ENCODE results near the gene HEXD.
"Not testable (repeated sequence)": the region's sequence is repeated elsewhere in the genome, so short reads cannot be mapped to it uniquely, and the experiment has no call there.

Gene HEXD

GRCh38 chr17:82457929-82458178, 39.7 kb downstream of the HEXD start:
- peaks cover 12% of the 10 kb centered on the region for H3K4me1 ChIP-seq (ENCODE audit: control insufficient read depth, insufficient read depth, low read depth, low read length)
- peaks cover 24 to 26% of the 10 kb centered on the region in 2 experiments for H3K36me3 ChIP-seq (ENCODE audit: control insufficient read depth in 1 of 2, insufficient read depth in 2 of 2, low read depth in 1 of 2, low read length in 2 of 2)
- H3K14ac ChIP-seq (ENCODE audit: low read length in 2 of 2), result no peak overlapping the region
- no peak overlapping the region for H2BK12ac ChIP-seq (ENCODE audit: low read length in 2 of 2)
- peaks cover 17% of the 10 kb centered on the region for H3K79me1 ChIP-seq (replicated peaks; ENCODE audit: low read length, poor library complexity, severe bottlenecking)
- no peak overlapping the region for H2BK15ac ChIP-seq (ENCODE audit: low read depth, poor library complexity, severe bottlenecking)
- no peak overlapping the region for H2AFZ ChIP-seq (ENCODE audit: low read depth, low read length)
- H3K4me3 ChIP-seq (ENCODE audit: insufficient read depth in 1 of 2, low read depth in 1 of 2, low read length in 2 of 2), result peak overlapping the region; percentile 81 to 95
- H3K4ac ChIP-seq (ENCODE audit: low read depth in 1 of 2, low read length in 2 of 2), result no peak overlapping the region
- no peaks in the 10 kb centered on the region for H3K27me3 ChIP-seq (ENCODE audit: control insufficient read depth in 1 of 2, insufficient read depth in 1 of 2, low read length in 2 of 2)
- H3K9me3 ChIP-seq (ENCODE audit: control insufficient read depth, low read length), result no peaks in the 10 kb centered on the region
- H2BK120ac ChIP-seq (ENCODE audit: low read depth, low read length), result no peak overlapping the region
- no peak for DNase-seq
- H3K23ac ChIP-seq (ENCODE audit: low read length in 2 of 2), result no peak overlapping the region
- peak overlapping the region; percentile 96 for H3K9ac ChIP-seq (ENCODE audit: low read length)
- no peak overlapping the region for H4K91ac ChIP-seq (ENCODE audit: low read length)
- H3K18ac ChIP-seq (ENCODE audit: low read depth in 1 of 2, low read length in 2 of 2), result no peak overlapping the region
- H4K8ac ChIP-seq (ENCODE audit: low read length), result peak overlapping the region; percentile 97
- 8% methylated on average over 8 of the region's 8 CpGs for WGBS
- H2BK5ac ChIP-seq (ENCODE audit: low read depth, low read length, poor library complexity, severe bottlenecking), result peak overlapping the region; percentile 99
- peak overlapping the region; percentile 64 for H3K4me2 ChIP-seq (ENCODE audit: low read length, poor library complexity, severe bottlenecking)
- no peak overlapping the region for H2AK5ac ChIP-seq (ENCODE audit: low read length, severe bottlenecking)
- H3K27ac ChIP-seq (ENCODE audit: low read length, poor library complexity, severe bottlenecking), result peak overlapping the region; percentile 26

- H2AFZ ChIP-seq (ENCODE audit: low read depth, low read length), result peak within 1 kb of the TSS; percentile 30
- peak within 1 kb of the TSS; percentile 96 for H3K9ac ChIP-seq (ENCODE audit: low read length)
- H3K4me2 ChIP-seq (ENCODE audit: low read length, poor library complexity, severe bottlenecking), result peak within 1 kb of the TSS; percentile 77
- under 1% methylated on average over 82 of the region's 85 CpGs for WGBS
- peak within 1 kb of the TSS; percentile 95 to 99 for H3K4ac ChIP-seq (ENCODE audit: low read depth in 1 of 2, low read length in 2 of 2)
- peak within 1 kb of the TSS; percentile 93 to 98 for H3K18ac ChIP-seq (ENCODE audit: low read depth in 1 of 2, low read length in 2 of 2)
- H3K27me3 ChIP-seq (ENCODE audit: control insufficient read depth in 1 of 2, insufficient read depth in 1 of 2, low read length in 2 of 2), result no peaks in the 10 kb centered on the region
- H4K8ac ChIP-seq (ENCODE audit: low read length), result peak within 1 kb of the TSS; percentile 97
- H3K23ac ChIP-seq (ENCODE audit: low read length in 2 of 2), result peak within 1 kb of the TSS in 1 of 2 experiments; percentile 78
- peaks cover 28 to 31% of the 10 kb centered on the region in 2 experiments for H3K36me3 ChIP-seq (ENCODE audit: control insufficient read depth in 1 of 2, insufficient read depth in 2 of 2, low read depth in 1 of 2, low read length in 2 of 2)
- peak; percentile 99 for DNase-seq
- H3K9me3 ChIP-seq (ENCODE audit: control insufficient read depth, low read length), result no peaks in the 10 kb centered on the region
- no peak within 1 kb of the TSS for H2AK5ac ChIP-seq (ENCODE audit: low read length, severe bottlenecking)
- peaks cover 17% of the 10 kb centered on the region for H3K79me1 ChIP-seq (replicated peaks; ENCODE audit: low read length, poor library complexity, severe bottlenecking)
- H2BK5ac ChIP-seq (ENCODE audit: low read depth, low read length, poor library complexity, severe bottlenecking), result peak within 1 kb of the TSS; percentile 99
- peak within 1 kb of the TSS; percentile 97 for H4K91ac ChIP-seq (ENCODE audit: low read length)
- H3K4me1 ChIP-seq (ENCODE audit: control insufficient read depth, insufficient read depth, low read depth, low read length), result peaks cover 12% of the 10 kb centered on the region
- H2BK120ac ChIP-seq (ENCODE audit: low read depth, low read length), result peak within 1 kb of the TSS; percentile 99
- peak within 1 kb of the TSS in 1 of 2 experiments; percentile 94 for H3K14ac ChIP-seq (ENCODE audit: low read length in 2 of 2)
- peak within 1 kb of the TSS; percentile 81 to 95 for H3K4me3 ChIP-seq (ENCODE audit: insufficient read depth in 1 of 2, low read depth in 1 of 2, low read length in 2 of 2)
- peak within 1 kb of the TSS; percentile 97 for H2BK15ac ChIP-seq (ENCODE audit: low read depth, poor library complexity, severe bottlenecking)
- H2BK12ac ChIP-seq (ENCODE audit: low read length in 2 of 2), result peak within 1 kb of the TSS in 1 of 2 experiments; percentile 43
- H3K27ac ChIP-seq (ENCODE audit: low read length, poor library complexity, severe bottlenecking), result peak within 1 kb of the TSS; percentile 26
Observed at GRCh38 chr17:82458179-82458884, 40.2 kb downstream of the HEXD start, which contains the start of gene NARF. NARF (plus strand) TSS chr17:82458741; CDS start chr17:82458804, 63 bp downstream.

GRCh38 chr17:82458885-82459424, 40.8 kb downstream of the HEXD start:
- Histone ChIP-seq H3K14ac (ENCODE audit: low read length in 2 of 2) (peak overlapping the region in 1 of 2 experiments; percentile 26), H4K91ac (ENCODE audit: low read length) (no peak overlapping the region), H3K4me1 (ENCODE audit: control insufficient read depth, insufficient read depth, low read depth, low read length) (peaks cover 12% of the 10 kb centered on the region), H3K18ac (ENCODE audit: low read depth in 1 of 2, low read length in 2 of 2) (peak overlapping the region; percentile 55 to 70), H4K8ac (ENCODE audit: low read length) (peak overlapping the region; percentile 57), H3K79me1 (replicated peaks; ENCODE audit: low read length, poor library complexity, severe bottlenecking) (peaks cover 17% of the 10 kb centered on the region), H2BK12ac (ENCODE audit: low read length in 2 of 2) (peak overlapping the region in 1 of 2 experiments; percentile 43), H3K4ac (ENCODE audit: low read depth in 1 of 2, low read length in 2 of 2) (peak overlapping the region in 1 of 2 experiments; percentile 24), H3K27ac (ENCODE audit: low read length, poor library complexity, severe bottlenecking) (no peak overlapping the region), H3K9me3 (ENCODE audit: control insufficient read depth, low read length) (no peaks in the 10 kb centered on the region), H3K36me3 (ENCODE audit: control insufficient read depth in 1 of 2, insufficient read depth in 2 of 2, low read depth in 1 of 2, low read length in 2 of 2) (peaks cover 35 to 37% of the 10 kb centered on the region in 2 experiments), H3K23ac (ENCODE audit: low read length in 2 of 2) (peak overlapping the region in 1 of 2 experiments; percentile 6), H3K4me2 (ENCODE audit: low read length, poor library complexity, severe bottlenecking) (peak overlapping the region; percentile 77), H2BK15ac (ENCODE audit: low read depth, poor library complexity, severe bottlenecking) (peak overlapping the region; percentile 73), H3K4me3 (ENCODE audit: insufficient read depth in 1 of 2, low read depth in 1 of 2, low read length in 2 of 2) (peak overlapping the region; percentile 78 to 95), H2BK5ac (ENCODE audit: low read depth, low read length, poor library complexity, severe bottlenecking) (no peak overlapping the region), H2AK5ac (ENCODE audit: low read length, severe bottlenecking) (no peak overlapping the region), H3K9ac (ENCODE audit: low read length) (peak overlapping the region; percentile 96), H2BK120ac (ENCODE audit: low read depth, low read length) (peak overlapping the region; percentile 64), H3K27me3 (ENCODE audit: control insufficient read depth in 1 of 2, insufficient read depth in 1 of 2, low read length in 2 of 2) (no peaks in the 10 kb centered on the region), H2AFZ (ENCODE audit: low read depth, low read length) (peak overlapping the region; percentile 30)
- WGBS, result 0% methylated on average over 58 of the region's 62 CpGs
- peak; percentile 65 for DNase-seq

- not testable (repeated sequence) for DNase-seq; H2BK120ac ChIP-seq (ENCODE audit: low read depth, low read length); H4K8ac ChIP-seq (ENCODE audit: low read length); H2BK12ac ChIP-seq (ENCODE audit: low read length in 2 of 2); H3K4ac ChIP-seq (ENCODE audit: low read depth in 1 of 2, low read length in 2 of 2); H3K9ac ChIP-seq (ENCODE audit: low read length); H4K91ac ChIP-seq (ENCODE audit: low read length); H3K27me3 ChIP-seq (ENCODE audit: control insufficient read depth in 1 of 2, insufficient read depth in 1 of 2, low read length in 2 of 2); H3K27ac ChIP-seq (ENCODE audit: low read length, poor library complexity, severe bottlenecking); H3K18ac ChIP-seq (ENCODE audit: low read depth in 1 of 2, low read length in 2 of 2); H3K4me2 ChIP-seq (ENCODE audit: low read length, poor library complexity, severe bottlenecking); H2BK5ac ChIP-seq (ENCODE audit: low read depth, low read length, poor library complexity, severe bottlenecking); H3K9me3 ChIP-seq (ENCODE audit: control insufficient read depth, low read length); H3K14ac ChIP-seq (ENCODE audit: low read length in 2 of 2); H2AK5ac ChIP-seq (ENCODE audit: low read length, severe bottlenecking); H2BK15ac ChIP-seq (ENCODE audit: low read depth, poor library complexity, severe bottlenecking); H2AFZ ChIP-seq (ENCODE audit: low read depth, low read length); H3K23ac ChIP-seq (ENCODE audit: low read length in 2 of 2)
- H3K79me1 ChIP-seq (replicated peaks; ENCODE audit: low read length, poor library complexity, severe bottlenecking), result peaks cover 17% of the 10 kb centered on the region
- WGBS, result 96% methylated on average over 9 of the region's 9 CpGs
- peaks cover 44 to 47% of the 10 kb centered on the region in 2 experiments for H3K36me3 ChIP-seq (ENCODE audit: control insufficient read depth in 1 of 2, insufficient read depth in 2 of 2, low read depth in 1 of 2, low read length in 2 of 2)
- peak overlapping the region in 1 of 2 experiments; percentile 95 for H3K4me3 ChIP-seq (ENCODE audit: insufficient read depth in 1 of 2, low read depth in 1 of 2, low read length in 2 of 2)
- H3K4me1 ChIP-seq (ENCODE audit: control insufficient read depth, insufficient read depth, low read depth, low read length), result peaks cover 12% of the 10 kb centered on the region
Observed at GRCh38 chr17:82459936-82460335, 41.8 kb downstream of the HEXD start.
